ENCODE results near the gene INTS3. TPM values are rescaled to one million over a fixed set of nuclear protein-coding genes. Genes with fewer than 3 reads are reported as not detected.
A peak's percentile ranks its signal among the peaks of the same experiment; 100 is the strongest.

Gene INTS3
- total and polyA plus RNA-seq, 9 donors = 28.5 to 48.6 (median 35.8) TPM

DNA sequence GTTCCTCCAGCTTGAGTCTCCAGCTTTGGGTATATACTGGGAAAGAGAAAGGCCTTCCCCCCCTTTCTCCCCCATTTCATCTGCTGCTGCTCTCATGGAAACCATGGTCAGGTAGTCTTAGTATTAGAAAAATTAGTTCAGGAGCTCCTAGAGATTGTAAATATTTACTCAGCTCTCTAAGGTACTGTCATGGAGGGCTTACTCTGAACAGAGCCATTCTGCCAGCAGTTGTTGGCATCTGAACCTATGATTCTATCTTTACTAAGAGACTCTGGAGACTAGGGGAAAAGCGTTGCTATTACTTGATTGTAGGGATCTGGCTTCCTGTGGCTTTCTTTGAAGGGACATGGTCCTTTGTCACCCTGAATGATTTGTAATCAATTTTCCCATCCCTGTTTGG is 6.1 kb downstream of the INTS3 start:
- Histone ChIP-seq H3K4me3 (ENCODE audit: low read length) (no peak overlapping the region), H3K4me1 (ENCODE audit: control insufficient read depth, insufficient read depth, low read length) (peaks cover 7% of the 10 kb centered on the region), H3K27me3 (ENCODE audit: control insufficient read depth, insufficient read depth, low read length) (no peaks in the 10 kb centered on the region), H3K9me3 (replicated peaks; ENCODE audit: control insufficient read depth, low read depth, low read length) (no peaks in the 10 kb centered on the region), H3K36me3 (ENCODE audit: control insufficient read depth, insufficient read depth, low read length) (peaks cover 23% of the 10 kb centered on the region), H3K27ac (ENCODE audit: low read length) (no peak overlapping the region)
- no CpG with 5 or more reads among the region's 1 CpG for WGBS (ENCODE audit: insufficient coverage)
- no peak for DNase-seq

DNA sequence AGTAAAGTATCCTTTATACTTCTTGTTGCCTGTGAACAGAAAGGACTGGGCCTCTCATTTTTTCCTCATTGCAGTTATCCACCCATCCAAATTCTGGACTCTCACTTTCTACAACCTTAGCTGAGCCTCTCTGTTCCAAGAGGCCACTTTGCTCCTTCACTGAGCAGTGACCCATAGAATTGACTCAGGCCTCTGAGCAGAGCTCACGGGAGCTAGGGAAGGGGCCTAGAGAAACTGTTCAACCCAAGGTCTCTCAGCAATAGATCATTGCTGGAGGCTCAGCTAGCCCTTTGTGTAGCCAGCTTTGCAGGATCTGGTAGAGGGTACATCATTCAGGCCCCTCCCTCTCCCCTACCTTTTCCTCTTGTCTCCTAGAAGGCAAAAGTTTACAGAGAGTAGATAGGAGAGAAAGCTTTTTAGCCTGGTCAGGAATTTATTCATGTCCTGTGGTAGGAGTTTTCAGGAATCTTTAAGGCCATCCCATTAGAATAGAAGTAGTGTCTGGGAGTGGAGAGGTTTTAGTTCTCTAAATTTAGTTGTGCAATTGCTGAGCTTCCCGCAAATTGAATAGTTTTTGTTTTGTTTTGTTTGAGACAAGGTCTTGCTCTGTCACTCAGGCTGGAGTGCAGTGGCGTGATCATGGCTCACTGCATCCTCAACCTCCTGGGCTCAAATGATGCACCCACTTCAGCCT is 6.7 kb downstream of the INTS3 start:
- DNase-seq = no peak
- no peaks in the 10 kb centered on the region for H3K9me3 ChIP-seq (replicated peaks; ENCODE audit: control insufficient read depth, low read depth, low read length)
- peaks cover 23% of the 10 kb centered on the region for H3K36me3 ChIP-seq (ENCODE audit: control insufficient read depth, insufficient read depth, low read length)
- 86% methylated on average over 1 of the region's 3 CpGs for WGBS (ENCODE audit: insufficient coverage)
- no peak overlapping the region for H3K4me3 ChIP-seq (ENCODE audit: low read length)
- peaks cover 1% of the 10 kb centered on the region for H3K4me1 ChIP-seq (ENCODE audit: control insufficient read depth, insufficient read depth, low read length)
- no peaks in the 10 kb centered on the region for H3K27me3 ChIP-seq (ENCODE audit: control insufficient read depth, insufficient read depth, low read length)
- H3K27ac ChIP-seq (ENCODE audit: low read length) = no peak overlapping the region

DNA sequence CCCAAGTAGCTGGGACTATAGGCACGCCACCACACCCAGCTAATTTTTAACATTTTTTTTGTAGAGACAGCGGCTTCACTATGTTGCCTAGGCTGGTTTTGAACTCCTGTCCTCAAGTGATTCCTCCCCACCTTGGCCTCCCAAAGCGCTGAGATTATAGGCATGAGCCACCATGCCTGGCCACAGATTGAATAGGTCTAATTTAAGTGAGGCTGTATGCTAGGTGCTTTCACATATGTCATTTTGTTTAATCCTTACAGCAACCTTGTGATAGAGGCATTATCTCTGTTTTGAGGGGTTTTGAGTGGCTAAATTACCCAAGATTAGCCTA is 7.2 kb downstream of the INTS3 start:
- Histone ChIP-seq H3K4me3 (ENCODE audit: low read length) (no peak overlapping the region), H3K36me3 (ENCODE audit: control insufficient read depth, insufficient read depth, low read length) (peaks cover 23% of the 10 kb centered on the region), H3K9me3 (replicated peaks; ENCODE audit: control insufficient read depth, low read depth, low read length) (no peaks in the 10 kb centered on the region), H3K27ac (ENCODE audit: low read length) (no peak overlapping the region), H3K27me3 (ENCODE audit: control insufficient read depth, insufficient read depth, low read length) (no peaks in the 10 kb centered on the region), H3K4me1 (ENCODE audit: control insufficient read depth, insufficient read depth, low read length) (no peaks in the 10 kb centered on the region)
- DNase-seq = no peak
- 100% methylated on average over 1 of the region's 3 CpGs for WGBS (ENCODE audit: insufficient coverage)

DNA sequence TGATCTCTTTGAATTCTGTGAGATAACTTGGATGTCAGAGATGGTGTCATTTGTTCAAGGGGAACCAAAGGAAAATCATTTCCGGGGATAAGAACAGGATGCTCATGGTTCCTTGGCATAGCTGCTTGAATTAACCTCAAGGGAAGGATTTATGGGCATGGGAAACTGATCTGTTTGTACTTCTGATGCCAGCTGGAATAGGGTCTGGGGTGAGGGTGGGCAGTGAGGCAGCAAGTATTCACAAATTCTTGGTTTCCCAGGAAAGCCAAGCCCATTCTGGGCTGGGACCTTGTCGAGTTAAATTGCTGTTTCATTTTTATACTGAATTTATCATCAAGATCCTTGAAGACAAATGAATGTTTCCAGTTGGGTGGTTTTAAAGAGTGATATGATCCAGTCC is 14.1 kb downstream of the INTS3 start:
- H3K9me3 ChIP-seq (replicated peaks; ENCODE audit: control insufficient read depth, low read depth, low read length) = no peaks in the 10 kb centered on the region
- peaks cover 50% of the 10 kb centered on the region for H3K36me3 ChIP-seq (ENCODE audit: control insufficient read depth, insufficient read depth, low read length)
- no peak for DNase-seq
- no peaks in the 10 kb centered on the region for H3K4me1 ChIP-seq (ENCODE audit: control insufficient read depth, insufficient read depth, low read length)
- no peak overlapping the region for H3K4me3 ChIP-seq (ENCODE audit: low read length)
- H3K27ac ChIP-seq (ENCODE audit: low read length) = no peak overlapping the region
- WGBS (ENCODE audit: insufficient coverage) = 67% methylated on average over 1 of the region's 2 CpGs
- H3K27me3 ChIP-seq (ENCODE audit: control insufficient read depth, insufficient read depth, low read length) = no peaks in the 10 kb centered on the region

DNA sequence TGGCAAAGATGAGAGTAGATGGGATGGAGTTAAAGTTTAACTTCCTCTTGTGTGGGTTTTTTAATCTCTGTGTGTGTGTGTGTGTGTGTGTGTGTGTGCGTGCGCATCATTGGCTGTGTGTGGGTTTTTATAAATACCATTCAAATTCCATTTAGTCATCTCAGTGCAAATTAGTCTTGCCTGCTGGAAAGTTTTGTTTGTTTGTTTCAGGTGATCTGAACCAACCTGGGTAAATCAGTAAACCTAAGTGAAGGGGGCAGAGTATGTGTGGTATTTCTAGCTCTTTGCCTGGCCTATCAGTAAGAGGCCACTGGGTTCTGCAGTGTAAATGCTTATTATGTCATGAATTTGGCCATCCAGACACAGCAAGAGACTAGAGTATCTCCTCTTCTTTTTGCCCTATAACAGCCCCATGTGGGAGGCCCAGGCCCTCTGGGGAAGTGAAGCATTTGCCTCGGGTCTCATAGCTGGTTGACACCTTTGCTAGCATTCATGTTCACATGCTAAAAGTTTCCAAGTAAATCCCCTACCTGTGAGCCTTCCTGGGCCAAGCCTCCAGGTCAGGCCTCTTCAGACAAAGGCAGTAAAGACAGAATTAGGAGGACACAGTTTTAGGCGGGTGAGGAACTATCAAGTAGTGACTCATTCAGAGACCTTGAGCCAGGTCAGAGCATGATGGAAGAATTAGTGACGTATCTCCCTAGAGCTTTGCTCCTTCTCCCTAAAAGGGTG is 14.7 kb downstream of the INTS3 start:
- Histone ChIP-seq H3K36me3 (ENCODE audit: control insufficient read depth, insufficient read depth, low read length) (peaks cover 56% of the 10 kb centered on the region), H3K27me3 (ENCODE audit: control insufficient read depth, insufficient read depth, low read length) (no peaks in the 10 kb centered on the region), H3K4me1 (ENCODE audit: control insufficient read depth, insufficient read depth, low read length) (no peaks in the 10 kb centered on the region), H3K4me3 (ENCODE audit: low read length) (no peak overlapping the region), H3K9me3 (replicated peaks; ENCODE audit: control insufficient read depth, low read depth, low read length) (no peaks in the 10 kb centered on the region), H3K27ac (ENCODE audit: low read length) (no peak overlapping the region)
- WGBS (ENCODE audit: insufficient coverage) = no CpG with 5 or more reads among the region's 5 CpGs
- no peak for DNase-seq

DNA sequence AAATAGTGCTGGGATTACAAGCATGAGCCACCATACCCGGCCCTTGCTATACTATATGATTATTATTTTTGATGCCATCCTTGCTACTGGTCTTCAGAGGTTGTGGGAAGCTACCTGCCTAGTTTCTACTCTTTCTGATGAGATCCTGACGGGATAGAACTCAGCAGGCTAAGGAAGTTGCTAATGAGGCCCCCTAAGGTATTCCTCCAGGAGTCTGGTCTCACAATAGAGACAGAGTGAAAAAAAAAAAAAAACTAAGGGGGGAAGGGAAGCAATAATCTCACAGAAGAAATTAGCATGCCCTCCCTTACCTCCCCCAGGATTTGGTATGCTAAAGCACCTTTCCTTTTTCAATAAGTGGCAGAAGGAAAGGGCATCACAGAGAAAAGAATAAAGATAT is 17.6 kb downstream of the INTS3 start:
- no peaks in the 10 kb centered on the region for H3K4me1 ChIP-seq (ENCODE audit: control insufficient read depth, insufficient read depth, low read length)
- H3K36me3 ChIP-seq (ENCODE audit: control insufficient read depth, insufficient read depth, low read length) = peaks cover 78% of the 10 kb centered on the region
- H3K27me3 ChIP-seq (ENCODE audit: control insufficient read depth, insufficient read depth, low read length) = no peaks in the 10 kb centered on the region
- WGBS (ENCODE audit: insufficient coverage) = 80% methylated on average over 1 of the region's 2 CpGs
- no peak overlapping the region for H3K27ac ChIP-seq (ENCODE audit: low read length)
- no peaks in the 10 kb centered on the region for H3K9me3 ChIP-seq (replicated peaks; ENCODE audit: control insufficient read depth, low read depth, low read length)
- DNase-seq = no peak
- H3K4me3 ChIP-seq (ENCODE audit: low read length) = no peak overlapping the region

DNA sequence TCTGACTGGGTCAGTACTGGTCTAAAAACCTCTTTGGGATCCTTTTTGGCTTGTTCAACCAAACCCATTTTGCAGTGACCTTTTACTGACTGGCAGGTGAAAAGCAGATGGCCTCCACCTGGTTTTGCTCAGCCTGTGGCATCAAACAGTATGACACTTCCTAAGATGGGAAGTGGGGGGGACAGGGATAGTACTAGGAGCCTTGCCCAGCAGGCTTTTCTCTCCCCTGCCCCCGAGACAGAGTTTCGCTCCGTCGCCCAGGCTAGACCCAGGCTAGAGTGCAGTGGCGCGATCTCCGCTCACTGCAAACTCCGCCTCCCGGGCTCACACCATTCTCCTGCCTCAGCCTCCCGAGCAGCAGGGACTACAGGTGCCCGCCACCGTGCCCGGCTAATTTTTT is 18.3 kb downstream of the INTS3 start:
- Histone ChIP-seq H3K9me3 (replicated peaks; ENCODE audit: control insufficient read depth, low read depth, low read length) (no peaks in the 10 kb centered on the region), H3K27me3 (ENCODE audit: control insufficient read depth, insufficient read depth, low read length) (no peaks in the 10 kb centered on the region), H3K36me3 (ENCODE audit: control insufficient read depth, insufficient read depth, low read length) (peaks cover 78% of the 10 kb centered on the region), H3K4me3 (ENCODE audit: low read length) (no peak overlapping the region), H3K27ac (ENCODE audit: low read length) (no peak overlapping the region), H3K4me1 (ENCODE audit: control insufficient read depth, insufficient read depth, low read length) (peaks cover 2% of the 10 kb centered on the region)
- WGBS (ENCODE audit: insufficient coverage) = 100% methylated on average over 3 of the region's 13 CpGs
- DNase-seq = no peak

DNA sequence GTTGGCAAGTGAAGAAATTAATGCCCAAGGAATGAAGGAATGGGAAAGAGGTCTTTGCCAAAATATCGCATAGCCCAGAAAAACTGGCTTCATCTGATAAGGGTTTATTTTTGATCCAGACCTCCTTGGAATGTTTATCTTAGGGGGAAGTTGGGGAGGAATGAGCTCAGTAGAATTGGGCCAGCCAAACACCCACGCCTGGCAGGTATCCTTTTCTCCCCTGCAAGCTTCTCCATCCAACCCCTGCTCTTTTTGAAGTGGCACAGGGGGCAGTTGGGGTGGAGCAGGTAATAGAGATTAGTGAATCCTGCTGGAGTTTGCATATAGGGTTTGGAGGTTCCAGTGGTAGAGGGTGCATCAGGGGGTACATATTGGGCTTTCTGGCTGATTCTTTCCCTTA is 21.1 kb downstream of the INTS3 start:
- no peaks in the 10 kb centered on the region for H3K27me3 ChIP-seq (ENCODE audit: control insufficient read depth, insufficient read depth, low read length)
- no peak overlapping the region for H3K27ac ChIP-seq (ENCODE audit: low read length)
- H3K4me3 ChIP-seq (ENCODE audit: low read length) = no peak overlapping the region
- peaks cover 2% of the 10 kb centered on the region for H3K4me1 ChIP-seq (ENCODE audit: control insufficient read depth, insufficient read depth, low read length)
- DNase-seq = no peak
- peaks cover 78% of the 10 kb centered on the region for H3K36me3 ChIP-seq (ENCODE audit: control insufficient read depth, insufficient read depth, low read length)
- H3K9me3 ChIP-seq (replicated peaks; ENCODE audit: control insufficient read depth, low read depth, low read length) = no peaks in the 10 kb centered on the region
- 83% methylated on average over 1 of the region's 2 CpGs for WGBS (ENCODE audit: insufficient coverage)

DNA sequence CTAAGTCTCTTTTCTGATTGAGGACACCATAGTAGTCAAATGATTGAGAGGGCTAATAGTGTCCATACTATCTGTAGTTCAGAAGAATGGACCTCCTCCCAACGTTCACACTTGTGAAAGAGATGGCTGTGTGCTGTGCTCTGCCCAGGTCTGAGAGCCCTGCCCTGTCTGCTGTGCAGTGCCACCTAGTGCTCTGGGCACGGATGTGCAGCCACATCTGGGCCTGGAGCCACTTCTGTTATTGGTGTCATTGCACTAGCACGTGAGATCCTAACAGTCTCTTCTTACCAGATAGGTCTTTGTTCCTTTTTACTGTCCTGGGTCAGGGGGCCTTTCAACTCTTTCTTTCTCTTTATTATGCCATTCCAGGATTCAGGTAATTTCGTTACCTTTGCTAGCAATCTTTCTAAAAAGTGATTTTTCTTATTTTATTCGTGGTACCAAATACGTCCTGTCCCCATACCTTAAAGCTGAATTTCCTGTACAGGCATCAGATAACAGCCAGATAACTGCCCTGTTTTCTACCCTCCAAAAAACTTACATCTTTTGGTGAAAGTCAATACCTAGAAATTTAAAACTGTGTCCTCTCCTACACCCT is 21.7 kb downstream of the INTS3 start:
- H3K9me3 ChIP-seq (replicated peaks; ENCODE audit: control insufficient read depth, low read depth, low read length) = no peaks in the 10 kb centered on the region
- no peaks in the 10 kb centered on the region for H3K27me3 ChIP-seq (ENCODE audit: control insufficient read depth, insufficient read depth, low read length)
- DNase-seq = peak; percentile 88
- H3K4me1 ChIP-seq (ENCODE audit: control insufficient read depth, insufficient read depth, low read length) = peaks cover 2% of the 10 kb centered on the region
- H3K4me3 ChIP-seq (ENCODE audit: low read length) = no peak overlapping the region
- peak overlapping the region; percentile 32 for H3K27ac ChIP-seq (ENCODE audit: low read length)
- WGBS (ENCODE audit: insufficient coverage) = 45% methylated on average over 4 of the region's 6 CpGs
- peaks cover 78% of the 10 kb centered on the region for H3K36me3 ChIP-seq (ENCODE audit: control insufficient read depth, insufficient read depth, low read length)

Measured in muscle of leg (tissue), 11 donors.